Neural progenitor cell (in vitro differentiated cells): Measurements from ENCODE around the gene ARHGAP19.

Experiments used
- CTCF ChIP-seq: fragments of 200-600 bp; sonication (generic); IDR thresholded peaks from 2 replicates; pipeline ENCODE4 v1.5.1; 2017; ENCODE audit warnings: antibody characterized with exemption, mild to moderate bottlenecking
- EZH2 ChIP-seq: fragments of 200-600 bp; sonication (generic); IDR thresholded peaks from 2 replicates; pipeline ENCODE4 v1.6.1; 2017; ENCODE audit warnings: antibody characterized with exemption, mild to moderate bottlenecking, moderate library complexity

GRCh38 chr10:97291357-97292096 lies 910 bp downstream of the ARHGAP19 start:
- no peak for TF ChIP-seq EZH2
- TF ChIP-seq CTCF = no peak
